Fibroblast of lung (primary cell): ENCODE results near the gene CNTN1. TPM values are rescaled to one million over a fixed set of nuclear protein-coding genes. Genes with fewer than 3 reads are reported as not detected.

Experiments used
- DNase-seq, 2 donors: peaks; one replicate each; pipeline versions ENCODE4 v3.0.0 to v3.0.0-alpha.2; 2010; ENCODE audit warnings: low read depth in 2 of 2
- H2AFZ ChIP-seq: 2 replicates; pipeline ENCODE4 v1.5.1; 2012; ENCODE audit warnings: low read length, control low read depth, inconsistent platforms
- H3K27ac ChIP-seq: 2 replicates; pipeline ENCODE4 v1.5.1; 2011; ENCODE audit warnings: low read length, control low read depth; ENCODE audit not compliant: insufficient read depth
- H3K27me3 ChIP-seq: 2 replicates; pipeline ENCODE4 v1.5.1; 2011; ENCODE audit warnings: mild to moderate bottlenecking, low read length; ENCODE audit not compliant: control insufficient read depth, insufficient read depth
- H3K36me3 ChIP-seq: 2 replicates; pipeline ENCODE4 v1.5.1; 2011; ENCODE audit warnings: low read length; ENCODE audit not compliant: control insufficient read depth, insufficient read depth
- H3K4me1 ChIP-seq: 2 replicates; pipeline ENCODE4 v1.5.1; 2011; ENCODE audit warnings: low read length; ENCODE audit not compliant: control insufficient read depth, insufficient read depth; ENCODE audit errors: extremely low read depth
- H3K4me2 ChIP-seq: 2 replicates; pipeline ENCODE4 v1.5.1; 2011; ENCODE audit warnings: low read length, control low read depth; ENCODE audit not compliant: insufficient read depth; ENCODE audit errors: extremely low read depth
- H3K4me3 ChIP-seq, 4 experiments: fragments of 200-600 bp in 1 of 4; sonication (generic) in 1 of 4; replicated peaks in 1 of 4; 2 replicates each; pipeline ENCODE4 v1.5.1; 2011 to 2016; ENCODE audit warnings: low read length in 4 of 4, low read depth in 3 of 4, mild to moderate bottlenecking in 3 of 4, control low read depth in 2 of 4, inconsistent platforms in 1 of 4, mixed read lengths in 1 of 4; ENCODE audit not compliant: insufficient read depth in 1 of 4; ENCODE audit errors: control extremely low read depth in 1 of 4
- H3K79me2 ChIP-seq: 2 replicates; pipeline ENCODE4 v1.5.1; 2012; ENCODE audit warnings: mild to moderate bottlenecking, low read length, inconsistent platforms; ENCODE audit not compliant: control insufficient read depth, insufficient read depth
- H3K9ac ChIP-seq: 2 replicates; pipeline ENCODE4 v1.5.1; 2011; ENCODE audit warnings: mild to moderate bottlenecking, low read length, control low read depth; ENCODE audit not compliant: insufficient read depth
- H3K9me3 ChIP-seq: 2 replicates; pipeline ENCODE4 v1.5.1; 2012; ENCODE audit warnings: low read depth, low read length; ENCODE audit not compliant: control insufficient read depth, insufficient read depth
- H4K20me1 ChIP-seq: 2 replicates; pipeline ENCODE4 v1.5.1; 2011; ENCODE audit warnings: low read length; ENCODE audit not compliant: control insufficient read depth, insufficient read depth; ENCODE audit errors: extremely low read depth
- EZH2 ChIP-seq: IDR thresholded peaks from 2 replicates; pipeline ENCODE4 v1.5.1; 2012; ENCODE audit warnings: low read length, control low read depth, mild to moderate bottlenecking; ENCODE audit errors: missing control alignments
- polyA plus RNA-seq, 2 donors: library from polyadenylated mRNA; depleted of rRNA in 1 of 2; stranded (reverse) in 1 of 2; unstranded in 1 of 2; fragments of >200 nt; gene quantifications; 2 replicates each; pipeline ENCODE4 v1.2.1, GENCODE V29; 2011 to 2012; ENCODE audit warnings: missing spikeins in 1 of 2
- total RNA-seq: library from RNA; depleted of rRNA; stranded (reverse); fragments of >200 nt; gene quantifications from 2 replicates; pipeline ENCODE4 v1.2.1, GENCODE V29; 2014
- TF ChIP-seq, protein P1 (sequence below), 2 donors: IDR thresholded peaks in 1 of 2; conservative IDR thresholded peaks in 1 of 2; 1 replicate in 1 of 2; 2 replicates in 1 of 2; pipeline ENCODE4 v1.5.1; 2011 to 2012; ENCODE audit warnings: low read length in 2 of 2, control low read depth in 1 of 2, inconsistent platforms in 1 of 2, low read depth in 1 of 2, mild to moderate bottlenecking in 1 of 2

Gene CNTN1
- total and polyA plus RNA-seq, 2 donors (not counting 1 experiment from before 2014, with no cell fraction given), result 0.22 to 0.83 TPM

DNA sequence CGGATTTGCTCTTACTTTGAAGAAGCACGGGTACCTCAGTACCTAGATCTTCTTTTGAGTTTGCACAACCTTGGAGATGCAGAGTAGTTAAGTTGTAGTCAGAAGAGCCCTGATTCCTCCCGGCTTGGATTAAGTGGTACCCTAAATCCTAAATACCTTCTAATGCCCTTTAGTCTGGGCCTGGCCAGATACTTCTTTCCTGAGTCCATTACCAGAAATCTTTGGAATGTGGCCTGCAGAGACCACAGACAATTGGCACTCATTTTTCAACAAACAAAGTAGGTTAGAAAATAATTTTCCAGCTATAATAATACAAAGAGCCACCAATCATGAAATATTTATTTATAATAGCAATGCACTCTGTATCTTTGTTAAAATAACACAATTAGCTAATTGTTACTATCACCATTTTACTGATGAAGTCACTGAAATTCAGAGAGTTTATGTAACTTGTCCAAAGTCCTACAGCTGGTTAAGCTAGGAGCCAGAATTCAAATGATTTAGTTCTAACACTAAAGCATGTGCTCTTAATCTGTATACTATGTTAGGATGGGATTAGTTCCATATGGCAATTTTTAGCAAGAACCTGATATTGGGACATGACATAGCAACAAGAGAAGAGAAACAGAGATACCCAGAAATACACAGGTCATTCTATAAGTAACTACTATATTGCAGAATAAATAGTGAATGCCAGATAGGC is 363.8 kb downstream of the CNTN1 start:
- no peak overlapping the region for H3K9ac ChIP-seq
- H3K27ac ChIP-seq, result no peak overlapping the region
- no peaks in the 10 kb centered on the region for H3K36me3 ChIP-seq
- DNase-seq, result peak in 1 of 2 donors; percentile 63
- no peaks in the 10 kb centered on the region for H4K20me1 ChIP-seq
- no peak overlapping the region for H3K4me3 ChIP-seq
- TF ChIP-seq EZH2, result no peak
- TF ChIP-seq, protein P1, sequence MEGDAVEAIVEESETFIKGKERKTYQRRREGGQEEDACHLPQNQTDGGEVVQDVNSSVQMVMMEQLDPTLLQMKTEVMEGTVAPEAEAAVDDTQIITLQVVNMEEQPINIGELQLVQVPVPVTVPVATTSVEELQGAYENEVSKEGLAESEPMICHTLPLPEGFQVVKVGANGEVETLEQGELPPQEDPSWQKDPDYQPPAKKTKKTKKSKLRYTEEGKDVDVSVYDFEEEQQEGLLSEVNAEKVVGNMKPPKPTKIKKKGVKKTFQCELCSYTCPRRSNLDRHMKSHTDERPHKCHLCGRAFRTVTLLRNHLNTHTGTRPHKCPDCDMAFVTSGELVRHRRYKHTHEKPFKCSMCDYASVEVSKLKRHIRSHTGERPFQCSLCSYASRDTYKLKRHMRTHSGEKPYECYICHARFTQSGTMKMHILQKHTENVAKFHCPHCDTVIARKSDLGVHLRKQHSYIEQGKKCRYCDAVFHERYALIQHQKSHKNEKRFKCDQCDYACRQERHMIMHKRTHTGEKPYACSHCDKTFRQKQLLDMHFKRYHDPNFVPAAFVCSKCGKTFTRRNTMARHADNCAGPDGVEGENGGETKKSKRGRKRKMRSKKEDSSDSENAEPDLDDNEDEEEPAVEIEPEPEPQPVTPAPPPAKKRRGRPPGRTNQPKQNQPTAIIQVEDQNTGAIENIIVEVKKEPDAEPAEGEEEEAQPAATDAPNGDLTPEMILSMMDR (conservative IDR thresholded peaks at IDR 0.05 in 1 of 2, IDR thresholded peaks at IDR 0.05 in 1 of 2; ENCODE audit: low read depth in 1 of 2, low read length in 2 of 2), result no peak
- H3K27me3 ChIP-seq, result no peaks in the 10 kb centered on the region
- no peak overlapping the region for H3K4me2 ChIP-seq
- no peaks in the 10 kb centered on the region for H3K4me1 ChIP-seq
- no peak overlapping the region for H2AFZ ChIP-seq
- H3K79me2 ChIP-seq, result no peaks in the 10 kb centered on the region
- no peaks in the 10 kb centered on the region for H3K9me3 ChIP-seq

- Histone ChIP-seq H3K4me2 (no peak overlapping the region), H3K27ac (no peak overlapping the region), H3K79me2 (no peaks in the 10 kb centered on the region), H3K4me3 (no peak overlapping the region), H3K4me1 (no peaks in the 10 kb centered on the region), H3K9me3 (no peaks in the 10 kb centered on the region), H2AFZ (no peak overlapping the region), H3K9ac (no peak overlapping the region), H3K36me3 (no peaks in the 10 kb centered on the region), H3K27me3 (no peaks in the 10 kb centered on the region), H4K20me1 (no peaks in the 10 kb centered on the region)
- no peak for TF ChIP-seq EZH2
- TF ChIP-seq, protein P1 (conservative IDR thresholded peaks at IDR 0.05 in 1 of 2, IDR thresholded peaks at IDR 0.05 in 1 of 2; ENCODE audit: low read depth in 1 of 2, low read length in 2 of 2), result no peak
- peak in 1 of 2 donors; percentile 20 for DNase-seq
Observed at GRCh38 chr12:41058266-41058665, 366.0 kb downstream of the CNTN1 start.

- Histone ChIP-seq H3K9me3 (no peaks in the 10 kb centered on the region), H3K79me2 (no peaks in the 10 kb centered on the region), H3K4me1 (no peaks in the 10 kb centered on the region), H3K36me3 (no peaks in the 10 kb centered on the region), H2AFZ (no peak overlapping the region), H3K27me3 (no peaks in the 10 kb centered on the region), H3K4me3 (no peak overlapping the region), H4K20me1 (no peaks in the 10 kb centered on the region), H3K27ac (no peak overlapping the region), H3K9ac (no peak overlapping the region), H3K4me2 (no peak overlapping the region)
- TF ChIP-seq EZH2, result no peak
- TF ChIP-seq, protein P1 (conservative IDR thresholded peaks at IDR 0.05 in 1 of 2, IDR thresholded peaks at IDR 0.05 in 1 of 2; ENCODE audit: low read depth in 1 of 2, low read length in 2 of 2), result no peak
- no peak for DNase-seq
Observed at GRCh38 chr12:41061192-41061591, 369.0 kb downstream of the CNTN1 start.
